ENCODE data around the gene LDAF1. TPM values are rescaled to one million over a fixed set of nuclear protein-coding genes. Genes with fewer than 3 reads are reported as not detected.
"Not testable (repeated sequence)": the region's sequence is repeated elsewhere in the genome, so short reads cannot be mapped to it uniquely, and the experiment has no call there.

LDAF1 gene
- total RNA-seq, 6 experiments from 2014 or later: 1.5 to 3.1 (median 2.1) TPM

DNA sequence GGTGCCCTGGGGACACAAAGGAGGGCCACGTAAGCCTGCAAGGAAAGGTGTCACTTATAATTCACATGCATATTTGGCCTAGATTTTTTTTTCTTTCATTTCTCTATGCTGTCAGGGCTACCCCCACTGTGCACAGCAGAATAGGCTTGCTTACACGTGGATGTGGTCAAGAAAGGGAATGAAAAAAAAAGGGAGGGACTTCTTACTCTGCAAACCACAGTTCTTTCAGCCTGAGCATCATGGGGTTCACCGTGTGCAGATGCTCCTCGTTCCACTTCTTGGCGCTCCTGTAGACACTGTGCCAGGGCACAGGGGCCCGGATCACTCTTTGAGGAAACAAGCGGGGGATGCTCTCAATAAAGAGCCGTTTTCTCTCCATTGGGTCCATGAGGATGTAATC lies 24.4 kb upstream of the LDAF1 start:
- DNase-seq: no peak
- WGBS (ENCODE audit: insufficient coverage, low coverage, low lambda C conversion rate, missing lambda C conversion rate): 65% methylated on average over 6 of the region's 8 CpGs
- no peaks in the 10 kb centered on the region for H3K9me3 ChIP-seq
- H3K36me3 ChIP-seq: no peaks in the 10 kb centered on the region
- H3K27ac ChIP-seq: no peak overlapping the region
- TF ChIP-seq, protein P1, sequence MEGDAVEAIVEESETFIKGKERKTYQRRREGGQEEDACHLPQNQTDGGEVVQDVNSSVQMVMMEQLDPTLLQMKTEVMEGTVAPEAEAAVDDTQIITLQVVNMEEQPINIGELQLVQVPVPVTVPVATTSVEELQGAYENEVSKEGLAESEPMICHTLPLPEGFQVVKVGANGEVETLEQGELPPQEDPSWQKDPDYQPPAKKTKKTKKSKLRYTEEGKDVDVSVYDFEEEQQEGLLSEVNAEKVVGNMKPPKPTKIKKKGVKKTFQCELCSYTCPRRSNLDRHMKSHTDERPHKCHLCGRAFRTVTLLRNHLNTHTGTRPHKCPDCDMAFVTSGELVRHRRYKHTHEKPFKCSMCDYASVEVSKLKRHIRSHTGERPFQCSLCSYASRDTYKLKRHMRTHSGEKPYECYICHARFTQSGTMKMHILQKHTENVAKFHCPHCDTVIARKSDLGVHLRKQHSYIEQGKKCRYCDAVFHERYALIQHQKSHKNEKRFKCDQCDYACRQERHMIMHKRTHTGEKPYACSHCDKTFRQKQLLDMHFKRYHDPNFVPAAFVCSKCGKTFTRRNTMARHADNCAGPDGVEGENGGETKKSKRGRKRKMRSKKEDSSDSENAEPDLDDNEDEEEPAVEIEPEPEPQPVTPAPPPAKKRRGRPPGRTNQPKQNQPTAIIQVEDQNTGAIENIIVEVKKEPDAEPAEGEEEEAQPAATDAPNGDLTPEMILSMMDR (IDR thresholded peaks at IDR 0.05): no peak
- no peak for ATAC-seq
- H3K4me1 ChIP-seq: no peaks in the 10 kb centered on the region
- no peaks in the 10 kb centered on the region for H3K27me3 ChIP-seq
- intact Hi-C loops (cut with DNase I): no loop called here
- H3K4me3 ChIP-seq: no peak overlapping the region

DNA sequence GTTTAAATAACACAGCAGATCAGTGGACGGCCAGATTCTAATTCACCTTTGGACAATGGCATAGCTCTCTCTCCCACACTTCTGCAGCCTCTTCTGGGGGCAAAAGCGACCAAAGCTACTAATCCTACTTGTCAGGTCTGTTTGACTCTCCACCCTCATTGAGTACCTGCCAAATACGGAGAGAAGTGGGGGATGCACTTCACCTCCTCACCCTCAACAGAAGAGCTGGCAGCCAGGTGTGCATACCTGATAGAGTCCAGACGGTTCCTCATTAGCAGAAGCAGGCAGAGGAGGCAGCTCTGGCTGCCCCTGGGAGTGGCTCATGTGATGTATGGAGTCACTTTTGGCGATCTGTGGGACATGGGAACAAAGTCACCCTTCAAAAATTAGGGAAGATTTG lies 12.7 kb upstream of the LDAF1 start:
- H3K4me3 ChIP-seq: no peak overlapping the region
- 16% methylated on average over 4 of the region's 5 CpGs for WGBS (ENCODE audit: insufficient coverage, low coverage, low lambda C conversion rate, missing lambda C conversion rate)
- no peak for TF ChIP-seq POLR2A (IDR thresholded peaks at IDR 0.05)
- TF ChIP-seq, protein P1 (IDR thresholded peaks at IDR 0.05): no peak
- no peaks in the 10 kb centered on the region for H3K9me3 ChIP-seq
- H3K36me3 ChIP-seq: no peaks in the 10 kb centered on the region
- H3K27me3 ChIP-seq: no peaks in the 10 kb centered on the region
- ATAC-seq: no peak
- intact Hi-C loops (cut with DNase I): no loop called here
- no peaks in the 10 kb centered on the region for H3K4me1 ChIP-seq
- DNase-seq: no peak
- no peak overlapping the region for H3K27ac ChIP-seq

DNA sequence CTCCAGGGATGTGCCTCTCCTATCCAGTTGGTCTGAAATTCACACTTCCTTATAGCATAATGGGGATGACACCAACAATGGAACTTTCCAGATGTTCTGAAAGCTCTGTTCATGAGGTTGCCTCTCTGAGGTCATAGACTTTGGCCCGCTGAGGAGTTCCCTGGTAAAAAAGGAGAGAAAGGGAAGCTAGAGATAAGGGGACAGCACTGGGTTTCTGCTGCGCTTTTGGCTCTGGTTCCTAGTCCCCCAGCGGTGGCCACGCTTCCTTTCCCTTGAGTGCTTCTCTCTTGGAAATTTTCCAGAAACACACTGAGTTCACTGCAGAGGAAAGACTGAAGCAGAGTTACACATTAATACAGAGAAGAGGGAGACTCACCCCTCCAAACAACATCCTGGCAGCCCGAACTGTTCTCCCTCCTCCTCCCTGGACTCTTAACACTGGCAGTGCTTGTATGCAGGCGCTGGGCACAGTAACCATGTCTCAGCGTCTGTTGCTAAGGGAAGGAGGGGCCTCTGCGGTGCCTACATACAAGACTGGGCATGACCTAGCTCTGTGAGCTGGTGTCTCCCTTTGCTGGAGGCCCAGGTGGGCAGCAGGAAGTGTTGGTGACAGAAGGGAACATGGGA lies 8.0 kb upstream of the LDAF1 start, which contains the start of gene DNAH3:
Gene DNAH3 (minus strand): TSS at position 472 of the 627 bp plus-strand sequence. CDS start 527 bp downstream, outside the sequence.
- Histone ChIP-seq H3K36me3 (no peaks in the 10 kb centered on the region), H3K4me1 (no peaks in the 10 kb centered on the region), H3K27ac (no peak within 1 kb of the TSS), H3K4me3 (no peak within 1 kb of the TSS), H3K9me3 (no peaks in the 10 kb centered on the region), H3K27me3 (no peaks in the 10 kb centered on the region)
- intact Hi-C loops (cut with DNase I): loop anchor here in 1 of 2 donors (10.0 kb wide), 1 partner anchor 404 kb away; no protein-coding TSS in a partner anchor
- DNase-seq (no peak), ATAC-seq (peak in 3 of 4 donors; percentile 22 to 39 (median 38))
- WGBS (ENCODE audit: insufficient coverage, low coverage, low lambda C conversion rate, missing lambda C conversion rate): 15% methylated on average over 7 of the region's 8 CpGs
- TF ChIP-seq POLR2A (IDR thresholded peaks at IDR 0.05): no peak
- TF ChIP-seq, protein P1 (IDR thresholded peaks at IDR 0.05): no peak

DNA sequence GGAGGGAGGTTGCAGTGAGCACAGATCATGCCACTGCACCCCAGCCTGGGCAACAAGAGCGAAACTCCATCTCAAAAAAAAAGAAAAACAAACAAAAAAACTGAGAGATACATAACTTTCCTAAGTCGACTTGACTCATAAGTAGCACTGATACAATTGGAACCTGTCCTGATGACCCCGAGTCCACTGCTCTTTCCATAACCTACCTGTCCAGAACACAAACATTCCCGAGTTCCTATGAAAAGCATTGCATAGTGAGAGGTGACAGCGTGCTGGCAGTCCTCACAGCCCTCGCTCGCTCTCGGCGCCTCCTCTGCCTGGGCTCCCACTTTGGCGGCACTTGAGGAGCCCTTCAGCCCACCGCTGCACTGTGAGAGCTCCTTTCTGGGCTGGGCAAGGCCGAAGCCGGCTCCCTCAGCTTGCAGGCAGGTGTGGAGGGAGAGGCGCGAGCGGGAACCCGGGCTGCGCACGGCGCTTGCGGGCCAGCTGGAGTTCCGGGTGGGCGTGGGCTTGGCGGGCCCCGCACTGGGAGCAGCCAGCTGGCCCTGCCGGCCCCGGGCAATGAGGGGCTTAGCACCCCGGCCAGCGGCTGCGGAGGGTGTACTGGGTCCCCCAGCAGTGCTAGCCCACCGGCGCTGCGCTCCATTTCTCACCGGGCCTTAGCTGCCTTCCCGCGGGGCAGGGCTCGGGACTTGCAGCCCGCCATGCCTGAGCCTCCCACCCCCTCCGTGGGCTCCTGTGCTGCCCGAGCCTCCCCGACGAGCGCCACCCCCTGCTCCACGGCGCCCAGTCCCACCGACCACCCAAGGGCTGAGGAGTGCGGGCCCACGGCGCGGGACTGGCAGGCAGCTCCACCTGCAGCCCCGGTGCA lies 6.1 kb upstream of the LDAF1 start:
- H3K27ac ChIP-seq, H3K9me3 ChIP-seq, H3K27me3 ChIP-seq, ATAC-seq, H3K4me1 ChIP-seq, DNase-seq, H3K36me3 ChIP-seq, H3K4me3 ChIP-seq: not testable (repeated sequence)
- WGBS (ENCODE audit: insufficient coverage, low coverage, low lambda C conversion rate, missing lambda C conversion rate): 69% methylated on average over 5 of the region's 51 CpGs
- intact Hi-C loops (cut with DNase I): loop anchor here in 1 of 2 donors (10.0 kb wide), 1 partner anchor 402 kb away; no protein-coding TSS in a partner anchor

DNA sequence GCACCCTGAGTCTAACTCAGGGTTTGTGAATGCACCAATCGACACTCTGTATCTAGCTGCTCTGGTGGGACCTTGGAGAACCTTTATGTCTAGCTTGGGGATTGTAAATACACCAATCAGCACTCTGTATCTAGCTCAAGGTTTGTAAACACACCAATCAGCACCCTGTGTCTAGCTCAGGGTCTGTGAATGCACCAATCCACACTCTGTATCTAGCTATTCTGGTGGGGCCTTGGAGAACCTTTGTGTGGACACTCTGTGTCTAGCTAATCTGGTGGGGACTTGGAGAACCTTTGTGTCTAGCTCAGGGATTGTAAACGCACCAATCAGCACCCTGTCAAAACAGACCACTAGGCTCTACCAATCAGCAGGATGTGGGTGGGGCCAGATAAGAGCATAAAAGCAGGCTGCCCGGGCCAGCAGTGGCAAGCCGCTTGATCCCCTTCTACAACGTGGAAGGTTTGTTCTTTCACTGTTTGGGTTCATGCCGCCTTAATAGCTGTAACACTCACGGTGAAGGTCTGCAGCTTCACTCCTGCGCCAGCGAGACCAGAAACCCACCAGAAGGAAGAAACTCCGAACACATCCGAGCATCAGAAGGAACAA lies 5.2 kb upstream of the LDAF1 start:
- H3K36me3 ChIP-seq, H3K4me3 ChIP-seq, H3K4me1 ChIP-seq, H3K27me3 ChIP-seq, H3K9me3 ChIP-seq, H3K27ac ChIP-seq, ATAC-seq, DNase-seq: not testable (repeated sequence)
- 81% methylated on average over 7 of the region's 11 CpGs for WGBS (ENCODE audit: insufficient coverage, low coverage, low lambda C conversion rate, missing lambda C conversion rate)
- intact Hi-C loops (cut with DNase I): loop anchor here in 1 of 2 donors (10.0 kb wide), 1 partner anchor 402 kb away; no protein-coding TSS in a partner anchor

DNA sequence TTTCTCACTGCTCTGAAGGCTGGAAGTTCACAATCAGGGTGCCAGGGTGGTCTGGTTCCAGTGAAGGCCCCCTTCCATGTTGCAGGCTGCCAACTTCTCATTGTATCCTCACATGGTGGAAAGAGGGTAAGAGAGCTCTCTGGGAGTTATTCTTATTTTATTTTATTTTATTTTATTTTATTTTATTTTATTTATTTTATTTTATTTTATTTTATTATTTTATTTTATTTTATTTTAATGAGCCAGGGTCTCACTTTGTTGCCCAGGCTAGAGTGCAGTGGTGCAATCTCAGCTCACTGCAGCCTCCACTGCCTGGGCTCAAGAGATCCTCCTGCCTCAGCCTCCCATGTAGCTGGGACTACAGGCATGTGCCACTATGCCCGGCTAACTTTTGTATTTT lies 2.5 kb upstream of the LDAF1 start:
- H3K36me3 ChIP-seq, H3K9me3 ChIP-seq, H3K4me3 ChIP-seq, DNase-seq, H3K27me3 ChIP-seq, H3K4me1 ChIP-seq, ATAC-seq, H3K27ac ChIP-seq: not testable (repeated sequence)
- WGBS (ENCODE audit: insufficient coverage, low coverage, low lambda C conversion rate, missing lambda C conversion rate): 30% methylated on average over 1 of the region's 1 CpG
- intact Hi-C loops (cut with DNase I): loop anchor here in 1 of 2 donors (10.0 kb wide), 1 partner anchor 399 kb away; no protein-coding TSS in a partner anchor

Measured in right lobe of liver (tissue), 6 donors.